GM18519 (cell line): ENCODE data around the gene KLRC2.
"Not testable (repeated sequence)": the region's sequence is repeated elsewhere in the genome, so short reads cannot be mapped to it uniquely, and the experiment has no call there.

ENCODE experiments used
- ATAC-seq: cut with Tn5 transposase; IDR thresholded peaks from one replicate; pipeline ENCODE4 v1.9.1; 2021; ENCODE audit warnings: mild to moderate bottlenecking, moderate library complexity; ENCODE audit not compliant: unreplicated experiment, low FRiP score

The KLRC2 gene

DNA sequence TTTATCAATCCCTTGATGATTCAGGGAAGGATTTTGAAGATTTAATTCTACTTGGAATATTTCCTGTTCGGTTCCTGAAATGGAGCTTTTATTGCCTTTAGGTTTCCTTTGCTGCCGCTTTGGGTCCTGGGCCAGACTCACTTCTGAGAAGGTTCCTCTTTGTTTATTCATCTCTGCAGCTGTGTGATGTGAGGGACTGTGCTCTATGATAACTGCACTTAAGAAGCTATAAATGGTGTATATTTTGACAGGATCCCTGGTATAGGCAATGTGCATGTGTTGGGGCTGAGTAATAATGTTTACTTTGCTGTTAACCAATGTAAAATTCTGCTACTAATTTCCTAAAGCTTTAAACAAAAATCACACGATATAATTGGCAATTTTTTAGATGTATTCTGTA, at the start of gene KLRC2:
TSS of gene KLRC2 (minus strand) at position 195 of the 400 bp plus-strand sequence. CDS start at position 171, 24 bp downstream.
- not testable (repeated sequence) for ATAC-seq

DNA sequence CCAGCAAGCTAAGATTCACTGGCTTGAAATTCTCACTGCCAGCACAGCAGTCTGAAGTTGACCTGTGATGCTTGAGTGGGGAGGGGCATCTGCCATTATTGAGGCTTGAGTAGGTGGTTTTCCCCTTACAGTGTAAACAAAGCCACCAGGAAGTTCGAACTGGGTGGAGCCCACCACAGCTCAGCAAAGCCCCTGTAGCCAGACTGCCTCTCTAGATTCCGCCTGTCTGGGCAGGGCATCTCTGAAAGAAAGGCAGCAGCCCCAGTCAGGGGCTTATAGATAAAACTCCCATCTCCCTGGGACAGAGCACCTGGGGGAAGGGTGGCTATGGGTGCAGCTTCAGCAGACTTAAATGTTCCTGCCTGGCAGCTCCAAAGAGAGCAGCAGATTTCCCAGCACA, 46.1 kb upstream of the KLRC2 start:
- not testable (repeated sequence) for ATAC-seq

- not testable (repeated sequence) for ATAC-seq
These were observed 37.0 kb upstream of the KLRC2 start for GRCh38 chr12:10472808-10473207.

GRCh38 chr12:10469701-10470100, 33.9 kb upstream of the KLRC2 start:
- no peak for ATAC-seq

GRCh38 chr12:10466311-10466710, 30.5 kb upstream of the KLRC2 start:
- ATAC-seq = no peak

GRCh38 chr12:10457760-10458159, 21.9 kb upstream of the KLRC2 start:
- no peak for ATAC-seq

GRCh38 chr12:10456856-10457255, 21.0 kb upstream of the KLRC2 start:
- ATAC-seq = no peak

DNA sequence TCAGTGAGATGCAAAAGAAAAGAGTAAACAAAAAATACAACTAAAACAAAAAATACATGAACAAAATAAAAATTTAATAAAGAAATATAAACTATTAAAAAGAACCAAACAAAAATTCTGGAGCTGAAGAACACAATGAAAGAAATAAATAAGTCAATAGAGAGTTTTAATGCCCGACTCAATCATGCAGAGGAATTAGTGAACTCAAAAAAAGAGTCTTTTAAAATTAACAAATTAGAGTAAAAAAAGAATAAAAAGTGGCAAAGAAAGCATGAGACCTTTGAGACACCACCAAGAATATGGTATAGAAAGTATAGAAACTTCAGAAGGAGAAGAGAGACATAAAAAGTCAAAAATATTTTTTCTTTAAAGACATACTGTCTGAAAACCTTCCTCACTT, 20.0 kb upstream of the KLRC2 start:
- ATAC-seq = no peak

DNA sequence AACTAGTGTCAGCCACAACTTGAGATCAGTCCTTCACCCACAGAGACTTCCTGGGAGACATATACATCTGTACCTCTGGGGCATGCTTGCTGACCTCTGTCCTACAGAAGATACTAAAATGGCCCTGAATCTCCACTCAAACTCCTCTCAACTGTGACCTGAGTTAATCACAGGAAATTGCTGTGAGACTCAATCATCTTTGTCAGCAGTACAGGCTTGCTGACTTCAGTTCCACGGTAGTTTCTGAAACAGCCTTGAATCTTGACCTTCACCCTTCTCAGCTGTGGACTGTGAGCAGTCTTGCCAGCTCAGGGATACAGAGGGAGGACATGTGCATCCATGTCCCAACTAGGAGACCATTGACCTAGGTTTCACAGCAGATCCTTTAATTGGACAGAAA, 18.7 kb upstream of the KLRC2 start:
- ATAC-seq = no peak

DNA sequence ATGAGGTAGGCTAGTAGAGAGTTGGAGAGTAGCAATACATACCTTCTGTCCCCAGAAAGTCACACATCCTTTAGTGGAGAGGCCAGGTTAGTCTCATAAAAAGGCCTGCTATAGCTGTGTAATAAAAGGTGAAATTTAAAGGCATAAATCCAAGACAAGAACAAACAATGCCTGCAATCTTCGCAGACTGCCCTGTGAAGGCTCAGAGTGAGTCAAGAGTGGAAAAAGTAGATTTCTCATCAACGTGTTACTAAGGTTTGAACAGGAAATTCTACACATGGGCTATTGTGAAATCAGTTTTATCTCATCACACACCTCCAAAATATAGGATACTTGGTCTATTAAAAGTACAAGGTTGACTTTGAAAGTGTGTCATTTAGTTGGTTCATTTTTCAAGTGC, 17.3 kb upstream of the KLRC2 start, which contains the start of gene KLRC1:
TSS of gene KLRC1 (minus strand) at position 222 of the 400 bp plus-strand sequence. CDS start 2,221 bp downstream, outside the sequence.
- no peak for ATAC-seq

GRCh38 chr12:10448236-10448635, 12.4 kb upstream of the KLRC2 start:
- ATAC-seq = no peak

GRCh38 chr12:10446052-10446451, 10.2 kb upstream of the KLRC2 start:
- ATAC-seq = not testable (repeated sequence)

- not testable (repeated sequence) for ATAC-seq
These were observed 5.3 kb upstream of the KLRC2 start for GRCh38 chr12:10441144-10441543.

DNA sequence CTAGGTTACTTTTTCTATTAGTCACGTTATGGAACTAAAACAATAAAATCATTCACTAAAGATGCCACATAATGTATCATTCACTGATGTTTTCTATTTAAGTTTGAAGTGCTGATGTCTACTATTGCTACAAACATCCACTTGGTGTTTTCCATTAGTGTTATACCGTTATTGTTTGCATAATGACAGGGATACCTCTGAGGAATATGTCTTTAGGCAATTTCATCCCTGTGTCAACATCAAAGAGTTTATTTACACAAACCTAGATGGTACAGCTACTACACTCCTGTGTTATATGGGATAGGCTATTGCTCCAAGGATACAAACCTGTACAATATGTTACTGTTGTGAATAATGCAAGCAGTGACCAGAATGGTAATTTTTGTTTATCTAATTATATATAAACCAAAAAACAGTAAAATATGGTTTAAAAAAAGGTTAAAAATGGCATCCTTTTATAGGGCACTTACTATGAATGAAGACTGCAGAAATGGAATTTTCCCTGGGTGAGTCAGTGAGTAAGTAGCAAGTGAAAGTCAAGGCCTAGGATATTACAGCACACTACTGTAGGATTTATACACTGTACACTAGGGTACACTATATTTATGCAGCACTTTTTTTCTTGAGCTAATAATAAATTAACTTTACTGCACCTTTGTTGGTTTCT, 3.9 kb upstream of the KLRC2 start:
- not testable (repeated sequence) for ATAC-seq

GRCh38 chr12:10437601-10438000, 1.8 kb upstream of the KLRC2 start:
- ATAC-seq = not testable (repeated sequence)

DNA sequence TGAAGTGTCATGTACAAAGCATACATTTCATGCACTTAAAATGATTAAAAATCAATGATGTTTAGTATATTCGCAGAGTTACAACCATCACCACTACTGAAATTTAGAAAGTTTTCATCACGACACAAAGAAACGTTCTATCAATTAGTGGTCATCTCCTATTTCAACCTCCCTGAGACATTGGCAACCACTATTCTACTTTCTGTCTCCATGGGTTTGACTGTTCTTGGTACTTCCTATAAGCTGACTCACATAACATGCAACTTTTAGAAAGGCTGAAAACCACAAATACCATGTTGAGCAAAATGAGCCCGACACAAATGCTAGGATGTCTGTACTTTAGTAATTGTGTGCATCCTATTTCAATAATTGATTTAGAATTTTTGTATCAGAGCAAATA, 5.2 kb downstream of the KLRC2 start:
- ATAC-seq = not testable (repeated sequence)

GRCh38 chr12:10425938-10426337, 9.9 kb downstream of the KLRC2 start:
- ATAC-seq = not testable (repeated sequence)

GRCh38 chr12:10424260-10424899, 11.4 kb downstream of the KLRC2 start:
- ATAC-seq = not testable (repeated sequence)

DNA sequence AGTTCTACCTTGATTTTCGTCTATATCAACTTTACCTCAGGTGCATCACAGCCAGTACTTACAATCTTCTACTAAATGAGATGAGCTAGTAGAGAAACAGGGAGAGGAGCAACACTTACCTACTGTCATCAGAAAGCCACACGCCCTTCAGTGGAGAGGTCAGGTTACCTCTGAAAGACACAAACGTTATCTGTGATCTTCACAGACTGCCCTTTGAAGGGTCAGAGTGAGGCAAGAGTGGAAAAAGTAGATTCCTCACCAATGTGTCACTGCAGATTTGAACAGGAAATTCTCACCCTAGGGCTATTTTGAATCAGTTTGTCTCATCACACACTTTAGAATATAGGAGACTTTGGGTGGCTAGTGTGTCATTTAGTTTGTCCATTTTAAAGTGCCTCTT, 13.7 kb downstream of the KLRC2 start:
- not testable (repeated sequence) for ATAC-seq

DNA sequence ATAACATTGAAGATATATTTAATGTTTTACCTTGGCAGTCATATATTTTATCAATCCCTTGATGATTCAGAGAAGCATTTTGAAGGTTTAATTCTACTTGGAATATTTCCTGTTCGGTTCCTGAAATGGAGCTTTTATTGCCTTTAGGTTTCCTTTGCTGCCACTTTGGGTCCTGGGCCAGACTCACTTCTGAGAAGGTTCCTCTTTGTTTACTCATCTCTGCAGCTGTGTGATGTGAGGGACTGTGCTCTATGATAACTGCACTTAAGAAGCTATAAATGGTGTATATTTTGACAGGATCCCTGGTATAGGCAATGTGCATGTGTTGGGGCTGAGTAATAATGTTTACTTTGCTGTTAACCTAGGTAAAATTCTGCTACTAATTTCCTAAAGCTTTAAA, 15.5 kb downstream of the KLRC2 start, which contains the start of gene KLRC3:
TSS of gene KLRC3 (minus strand) at position 262 of the 400 bp plus-strand sequence. CDS start at position 217, 45 bp downstream.
- not testable (repeated sequence) for ATAC-seq

GRCh38 chr12:10409392-10409791, 26.4 kb downstream of the KLRC2 start, which contains the start of gene KLRC4:
Gene KLRC4 (minus strand): TSS chr12:10409757. CDS start chr12:10409575, 182 bp downstream.
- no peak for ATAC-seq

GRCh38 chr12:10408842-10409241, 27.0 kb downstream of the KLRC2 start:
- ATAC-seq = no peak
